Natural killer cell treated with Interleukin-12 subunit alpha and Interleukin-12 subunit beta and Interleukin-15 and Interleukin-18, amount 100 ng/mL, for 72 hours (primary cell): ENCODE data around the gene SUSD4. TPM values are rescaled to one million over a fixed set of nuclear protein-coding genes. Genes with fewer than 3 reads are reported as not detected.

ENCODE experiments used
- ATAC-seq, 2 donors: fragments of 150-1000 bp; cut with Tn5 transposase in 1 of 2; sonication (Bioruptor Pico), chemical (Tn5 transposase) in 1 of 2; 2 replicates each; pipeline ENCODE4 v1.10.0; 2021
- DNase-seq: peaks from one replicate; pipeline ENCODE4 v3.0.0; 2022; ENCODE audit warnings: low spot score
- H3K27ac Mint-ChIP-seq, 2 donors: 1 replicate in 1 of 2; 2 replicates in 1 of 2; pipeline ENCODE4 v1.8.0; 2022; ENCODE audit warnings: mixed read lengths in 2 of 2, mild to moderate bottlenecking in 1 of 2, moderate library complexity in 1 of 2
- H3K27me3 Mint-ChIP-seq, 2 donors: 1 replicate in 1 of 2; 2 replicates in 1 of 2; pipeline ENCODE4 v1.8.0; 2022; ENCODE audit warnings: mixed read lengths in 2 of 2
- H3K36me3 Mint-ChIP-seq: one replicate; pipeline ENCODE4 v1.8.0; 2022; ENCODE audit warnings: mixed read lengths
- H3K4me1 Mint-ChIP-seq, 2 donors: 1 replicate in 1 of 2; 2 replicates in 1 of 2; pipeline ENCODE4 v1.8.0; 2022; ENCODE audit warnings: low read depth in 2 of 2, mixed read lengths in 2 of 2, mild to moderate bottlenecking in 1 of 2
- H3K4me3 Mint-ChIP-seq: one replicate; pipeline ENCODE4 v1.8.0; 2022; ENCODE audit warnings: mixed read lengths
- H3K9me3 Mint-ChIP-seq: 2 replicates; pipeline ENCODE4 v1.8.0; 2022; ENCODE audit warnings: mixed read lengths
- total RNA-seq, 2 donors: library from RNA; stranded (reverse); gene quantifications; one replicate each; pipeline ENCODE4 v1.2.3, GENCODE V29; 2022

SUSD4 gene
- total RNA-seq, 2 donors from 2014 or later, result not detected

GRCh38 chr1:223217781-223218180 lies 146.2 kb downstream of the SUSD4 start:
- Mint-ChIP-seq H3K4me1 (no peaks in the 10 kb centered on the region), H3K27ac (no peak overlapping the region), H3K9me3 (peaks cover 4% of the 10 kb centered on the region), H3K27me3 (peaks cover 0 to 8% of the 10 kb centered on the region in 2 donors), H3K36me3 (peaks cover 6% of the 10 kb centered on the region), H3K4me3 (no peak overlapping the region)
- no peak for DNase-seq
- ATAC-seq, result no peak

DNA sequence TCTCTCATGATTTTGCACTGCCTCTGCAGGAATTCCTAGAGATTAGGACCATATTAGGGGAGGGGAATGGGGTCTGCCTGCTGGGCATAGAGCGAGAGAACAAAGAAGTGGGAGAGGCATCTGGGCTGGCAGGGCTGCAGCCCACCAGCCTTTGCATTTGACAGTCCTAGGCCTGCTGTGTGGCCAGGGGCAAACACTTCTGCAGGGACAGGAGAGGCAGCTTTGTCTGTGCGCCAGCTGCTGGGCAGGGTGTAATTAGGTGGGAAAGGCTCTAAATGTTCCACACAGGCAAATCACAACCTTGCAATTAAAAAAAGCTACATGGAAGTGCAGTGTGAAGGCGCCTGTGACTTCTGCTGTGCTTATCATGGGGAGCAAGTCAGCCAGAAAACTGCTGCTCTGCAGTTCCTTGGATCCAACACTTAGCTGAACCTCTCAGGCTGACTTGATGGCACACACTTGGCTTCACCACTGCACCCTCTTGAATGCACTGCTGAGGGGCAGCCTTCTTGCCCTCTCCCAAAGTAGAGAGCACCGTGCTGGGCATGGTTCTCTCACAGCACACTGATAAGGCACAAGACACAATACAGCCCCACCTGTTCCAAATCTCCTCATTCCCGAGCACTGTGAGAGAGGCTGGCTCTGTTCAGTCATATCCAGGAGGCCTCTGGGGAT lies 147.3 kb downstream of the SUSD4 start:
- Mint-ChIP-seq H3K27me3 (peaks cover 0 to 8% of the 10 kb centered on the region in 2 donors), H3K9me3 (peaks cover 4% of the 10 kb centered on the region), H3K27ac (no peak overlapping the region), H3K4me3 (no peak overlapping the region), H3K36me3 (peaks cover 6% of the 10 kb centered on the region), H3K4me1 (no peaks in the 10 kb centered on the region)
- no peak for DNase-seq
- ATAC-seq, result no peak

DNA sequence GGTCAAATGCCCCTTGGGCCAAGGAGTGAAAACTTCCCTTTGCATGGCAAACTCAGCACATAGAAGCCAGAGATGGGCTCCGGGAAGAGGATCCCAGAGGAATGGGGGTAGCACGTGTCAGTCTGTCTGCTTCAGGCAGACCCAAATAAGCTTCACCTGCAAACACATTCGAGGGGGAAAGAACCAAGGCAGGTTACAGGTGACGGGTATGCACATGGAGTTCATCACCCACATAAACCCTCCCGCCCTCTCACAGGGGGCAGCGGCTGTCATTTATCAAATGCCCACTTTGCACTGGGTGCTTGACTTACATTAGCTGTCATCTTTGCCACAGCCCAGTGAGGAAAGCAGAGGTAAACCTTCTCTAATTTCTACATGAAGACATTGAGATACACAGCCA lies 147.9 kb downstream of the SUSD4 start:
- Mint-ChIP-seq H3K4me3 (no peak overlapping the region), H3K27ac (no peak overlapping the region), H3K9me3 (peaks cover 4% of the 10 kb centered on the region), H3K27me3 (peaks cover 0 to 13% of the 10 kb centered on the region in 2 donors), H3K4me1 (no peaks in the 10 kb centered on the region), H3K36me3 (peaks cover 6% of the 10 kb centered on the region)
- DNase-seq, result no peak
- ATAC-seq, result no peak

- Mint-ChIP-seq H3K27me3 (peaks cover 0 to 10% of the 10 kb centered on the region in 2 donors), H3K36me3 (peaks cover 6% of the 10 kb centered on the region), H3K9me3 (peaks cover 4% of the 10 kb centered on the region), H3K4me3 (no peak overlapping the region), H3K4me1 (no peaks in the 10 kb centered on the region), H3K27ac (no peak overlapping the region)
- DNase-seq (no peak), ATAC-seq (no peak)
These were observed 148.9 kb downstream of the SUSD4 start for GRCh38 chr1:223215026-223215425.

- Mint-ChIP-seq H3K36me3 (peaks cover 6% of the 10 kb centered on the region), H3K27ac (no peak overlapping the region), H3K27me3 (peaks cover 0 to 10% of the 10 kb centered on the region in 2 donors), H3K4me3 (no peak overlapping the region), H3K4me1 (no peaks in the 10 kb centered on the region), H3K9me3 (no peaks in the 10 kb centered on the region)
- peak in 1 of 2 donors; percentile 29 for ATAC-seq
- no peak for DNase-seq
These were observed 149.6 kb downstream of the SUSD4 start for GRCh38 chr1:223214261-223214807.

- no peak for ATAC-seq
- H3K27me3 Mint-ChIP-seq, result peaks cover 6 to 10% of the 10 kb centered on the region in 2 donors
These were observed 151.5 kb downstream of the SUSD4 start for GRCh38 chr1:223212441-223212840.

GRCh38 chr1:223211323-223211985 lies 152.5 kb downstream of the SUSD4 start:
- Mint-ChIP-seq H3K36me3 (no peaks in the 10 kb centered on the region), H3K9me3 (no peaks in the 10 kb centered on the region), H3K4me1 (no peaks in the 10 kb centered on the region), H3K27me3 (peaks cover 10 to 12% of the 10 kb centered on the region in 2 donors), H3K27ac (no peak overlapping the region), H3K4me3 (no peak overlapping the region)
- no peak for DNase-seq
- ATAC-seq, result no peak

More at GRCh38 chr1:223212441-223212840, 151.5 kb downstream of the SUSD4 start:
- Mint-ChIP-seq H3K36me3 (no peaks in the 10 kb centered on the region), H3K4me1 (no peaks in the 10 kb centered on the region), H3K4me3 (no peak overlapping the region), H3K27ac (no peak overlapping the region), H3K9me3 (no peaks in the 10 kb centered on the region)
- DNase-seq, result no peak

- ATAC-seq (no peak), DNase-seq (no peak)
- Mint-ChIP-seq H3K27ac (no peak overlapping the region), H3K4me1 (no peaks in the 10 kb centered on the region), H3K27me3 (peaks cover 10 to 12% of the 10 kb centered on the region in 2 donors), H3K4me3 (no peak overlapping the region), H3K36me3 (no peaks in the 10 kb centered on the region), H3K9me3 (no peaks in the 10 kb centered on the region)
These were observed 153.2 kb downstream of the SUSD4 start for GRCh38 chr1:223210788-223211120.

DNA sequence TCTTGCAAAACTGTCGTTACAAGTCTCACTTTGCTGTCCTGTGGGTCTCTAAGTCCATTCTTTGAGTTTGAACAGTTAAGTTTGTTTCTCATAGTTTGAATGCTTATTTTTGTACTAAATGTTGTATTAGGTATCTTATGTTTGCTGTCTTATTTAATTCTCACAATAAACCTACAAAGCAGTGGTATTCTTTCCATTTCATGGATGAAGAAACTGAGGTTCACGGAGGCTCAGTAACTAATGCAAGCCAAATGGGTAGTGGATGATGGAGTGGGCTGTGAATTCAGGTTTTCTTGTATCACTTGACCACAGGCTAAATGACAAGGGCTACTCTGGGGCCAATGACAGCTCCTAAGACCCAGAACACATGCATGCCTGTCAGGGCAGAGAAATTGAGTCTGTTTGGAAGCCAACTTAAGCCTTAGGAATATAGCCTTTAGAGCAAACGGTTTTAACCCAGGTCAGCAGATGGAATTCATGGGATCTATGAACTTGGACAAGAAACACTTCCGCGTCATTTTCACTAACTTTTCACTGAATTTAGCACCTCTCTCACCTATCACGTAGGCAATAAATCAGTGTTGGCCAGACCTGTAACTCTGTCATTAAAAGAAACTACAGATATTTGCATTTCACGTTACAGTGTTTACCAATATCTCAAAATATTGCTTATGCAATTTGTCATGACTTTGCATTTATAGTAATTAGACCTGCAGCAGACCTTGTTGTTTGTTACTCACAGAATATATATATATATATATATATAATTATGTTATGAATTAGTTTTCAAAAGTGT lies 153.8 kb downstream of the SUSD4 start:
- H3K27me3 Mint-ChIP-seq, result peaks cover 12 to 14% of the 10 kb centered on the region in 2 donors
- H3K9me3 Mint-ChIP-seq, result no peaks in the 10 kb centered on the region
- H3K36me3 Mint-ChIP-seq, result no peaks in the 10 kb centered on the region
- ATAC-seq (no peak), DNase-seq (no peak)
- H3K27ac Mint-ChIP-seq, result no peak overlapping the region
- H3K4me3 Mint-ChIP-seq, result no peak overlapping the region
- H3K4me1 Mint-ChIP-seq, result no peaks in the 10 kb centered on the region

GRCh38 chr1:223209293-223209898 lies 154.6 kb downstream of the SUSD4 start:
- H3K27ac Mint-ChIP-seq, result no peak overlapping the region
- ATAC-seq, result no peak

DNA sequence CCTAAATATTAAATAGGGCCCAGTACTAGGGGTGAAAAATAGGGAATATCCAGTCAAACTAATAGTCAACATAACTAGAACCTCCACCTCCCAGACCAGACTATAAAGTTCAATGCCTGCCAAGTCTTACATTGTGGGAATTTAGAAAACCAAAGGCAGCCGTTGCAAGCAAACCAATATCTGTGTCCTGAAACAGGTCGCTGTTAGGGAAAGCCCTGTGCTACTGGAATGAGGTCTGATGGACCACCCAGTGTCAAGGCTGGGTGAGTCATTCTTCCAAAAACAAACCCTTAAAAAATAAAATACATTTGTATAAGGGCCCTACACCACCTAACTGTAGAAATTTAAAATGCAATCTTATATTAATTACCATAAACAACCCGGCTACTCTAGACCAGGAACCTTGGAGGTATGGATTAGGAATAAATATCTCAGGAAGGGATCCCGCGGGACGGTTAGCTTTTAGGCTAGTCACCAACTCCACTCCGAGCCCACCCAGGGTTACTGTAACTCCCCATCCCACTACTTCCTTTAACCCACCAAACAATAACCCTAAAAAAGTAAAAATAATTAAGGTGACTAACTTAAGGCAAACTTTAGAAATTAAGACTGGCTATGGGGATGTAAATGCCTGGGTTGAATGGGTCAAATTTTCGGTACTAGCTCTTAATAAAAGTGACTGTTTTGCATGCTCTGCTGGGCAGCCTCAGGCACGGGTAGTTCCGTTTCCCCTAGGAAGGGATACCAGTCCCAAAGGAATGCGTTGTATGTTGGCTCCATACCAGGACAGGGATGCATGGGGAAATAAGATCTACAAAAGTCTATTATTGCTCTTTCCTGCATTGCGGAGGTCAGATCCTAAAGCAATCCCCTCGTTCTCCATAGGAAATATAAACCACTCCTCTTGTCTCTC lies 155.6 kb downstream of the SUSD4 start:
- H3K9me3 Mint-ChIP-seq, result no peaks in the 10 kb centered on the region
- no peak overlapping the region for H3K27ac Mint-ChIP-seq
- no peak overlapping the region for H3K4me3 Mint-ChIP-seq
- ATAC-seq (no peak), DNase-seq (no peak)
- no peaks in the 10 kb centered on the region for H3K36me3 Mint-ChIP-seq
- peaks cover 12% of the 10 kb centered on the region in 2 donors for H3K27me3 Mint-ChIP-seq
- no peaks in the 10 kb centered on the region for H3K4me1 Mint-ChIP-seq

More at GRCh38 chr1:223209293-223209898, 154.6 kb downstream of the SUSD4 start:
- H3K4me3 Mint-ChIP-seq, result no peak overlapping the region
- DNase-seq, result no peak
- no peaks in the 10 kb centered on the region for H3K9me3 Mint-ChIP-seq
- H3K27me3 Mint-ChIP-seq, result peaks cover 12 to 14% of the 10 kb centered on the region in 2 donors
- H3K4me1 Mint-ChIP-seq, result no peaks in the 10 kb centered on the region
- H3K36me3 Mint-ChIP-seq, result no peaks in the 10 kb centered on the region

DNA sequence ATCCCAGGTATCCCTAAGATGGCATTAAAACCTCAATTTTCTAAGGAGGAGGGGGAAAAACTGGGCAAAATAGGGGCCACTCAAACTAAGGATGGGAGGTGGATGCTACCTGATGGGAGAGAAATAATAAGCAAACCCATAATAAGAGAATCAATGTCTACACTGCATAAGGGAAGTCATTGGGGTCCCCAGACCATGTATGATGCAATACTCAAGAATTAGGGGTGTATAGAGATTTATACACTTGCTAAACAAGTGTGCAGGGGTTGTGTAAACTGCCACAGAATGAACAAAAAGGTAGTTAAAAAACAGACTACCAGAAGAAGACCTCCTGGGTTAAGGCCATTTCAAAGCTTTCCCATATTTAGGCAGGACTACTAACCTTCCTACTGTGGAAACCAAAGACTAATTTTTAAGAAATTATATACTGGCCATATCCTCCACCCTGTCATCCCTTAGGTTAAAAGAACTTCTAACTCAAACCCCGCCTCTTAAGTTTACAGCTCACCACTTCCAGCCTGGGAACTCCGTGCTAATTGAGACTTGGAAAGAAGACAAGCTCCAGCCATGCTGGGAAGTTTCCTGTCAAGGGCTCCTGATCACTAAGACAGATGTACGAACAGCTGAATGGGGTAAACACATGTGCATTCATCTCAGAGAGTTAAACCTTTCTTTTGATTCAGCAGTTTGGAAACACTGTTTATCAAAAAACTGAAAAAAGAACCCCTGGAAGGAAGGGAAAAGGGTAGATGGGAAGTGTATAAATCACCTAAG lies 156.5 kb downstream of the SUSD4 start:
- Mint-ChIP-seq H3K27me3 (peaks cover 12% of the 10 kb centered on the region in 2 donors), H3K36me3 (no peaks in the 10 kb centered on the region), H3K27ac (no peak overlapping the region), H3K4me1 (no peaks in the 10 kb centered on the region), H3K9me3 (no peaks in the 10 kb centered on the region), H3K4me3 (no peak overlapping the region)
- DNase-seq (no peak), ATAC-seq (no peak)
